ENCODE measurements around the gene CIPC. TPM values are rescaled to one million over a fixed set of nuclear protein-coding genes. Genes with fewer than 3 reads are reported as not detected.

CIPC gene
- total and polyA plus RNA-seq, 2 of the 13 experiments (the other 11 are each of a cell fraction or from before 2014, with no cell fraction given), result 7.6 to 13.9 TPM

DNA sequence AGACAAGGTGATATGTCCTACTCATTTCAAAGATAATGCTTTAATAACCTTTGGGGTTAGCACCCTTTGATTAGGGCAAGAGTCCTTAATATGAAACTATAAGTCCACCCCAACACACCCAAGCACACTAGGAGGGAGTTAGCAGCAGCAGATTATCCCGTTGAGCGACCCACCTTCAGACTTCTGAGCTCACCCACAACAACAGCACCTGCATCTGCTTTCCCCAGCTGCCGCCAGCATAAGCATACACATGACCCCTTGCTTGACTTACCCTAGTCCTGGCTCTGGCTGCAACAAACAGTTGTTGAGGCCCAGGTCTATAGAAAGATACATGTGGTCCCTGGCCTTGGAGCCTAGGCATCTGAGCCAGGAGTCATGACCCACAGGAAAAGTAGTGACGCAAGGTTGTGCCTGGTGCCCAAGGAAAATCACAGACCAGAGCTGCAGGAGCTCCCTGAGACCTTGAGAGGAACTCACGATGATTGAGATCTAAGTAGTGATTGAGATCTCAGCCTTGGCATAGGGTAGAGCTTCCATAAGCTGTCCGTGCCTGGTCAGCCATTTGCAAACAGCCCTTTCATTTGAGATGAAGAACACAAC lies 24.6 kb downstream of the CIPC start (continued):
- TF ChIP-seq, protein P1, sequence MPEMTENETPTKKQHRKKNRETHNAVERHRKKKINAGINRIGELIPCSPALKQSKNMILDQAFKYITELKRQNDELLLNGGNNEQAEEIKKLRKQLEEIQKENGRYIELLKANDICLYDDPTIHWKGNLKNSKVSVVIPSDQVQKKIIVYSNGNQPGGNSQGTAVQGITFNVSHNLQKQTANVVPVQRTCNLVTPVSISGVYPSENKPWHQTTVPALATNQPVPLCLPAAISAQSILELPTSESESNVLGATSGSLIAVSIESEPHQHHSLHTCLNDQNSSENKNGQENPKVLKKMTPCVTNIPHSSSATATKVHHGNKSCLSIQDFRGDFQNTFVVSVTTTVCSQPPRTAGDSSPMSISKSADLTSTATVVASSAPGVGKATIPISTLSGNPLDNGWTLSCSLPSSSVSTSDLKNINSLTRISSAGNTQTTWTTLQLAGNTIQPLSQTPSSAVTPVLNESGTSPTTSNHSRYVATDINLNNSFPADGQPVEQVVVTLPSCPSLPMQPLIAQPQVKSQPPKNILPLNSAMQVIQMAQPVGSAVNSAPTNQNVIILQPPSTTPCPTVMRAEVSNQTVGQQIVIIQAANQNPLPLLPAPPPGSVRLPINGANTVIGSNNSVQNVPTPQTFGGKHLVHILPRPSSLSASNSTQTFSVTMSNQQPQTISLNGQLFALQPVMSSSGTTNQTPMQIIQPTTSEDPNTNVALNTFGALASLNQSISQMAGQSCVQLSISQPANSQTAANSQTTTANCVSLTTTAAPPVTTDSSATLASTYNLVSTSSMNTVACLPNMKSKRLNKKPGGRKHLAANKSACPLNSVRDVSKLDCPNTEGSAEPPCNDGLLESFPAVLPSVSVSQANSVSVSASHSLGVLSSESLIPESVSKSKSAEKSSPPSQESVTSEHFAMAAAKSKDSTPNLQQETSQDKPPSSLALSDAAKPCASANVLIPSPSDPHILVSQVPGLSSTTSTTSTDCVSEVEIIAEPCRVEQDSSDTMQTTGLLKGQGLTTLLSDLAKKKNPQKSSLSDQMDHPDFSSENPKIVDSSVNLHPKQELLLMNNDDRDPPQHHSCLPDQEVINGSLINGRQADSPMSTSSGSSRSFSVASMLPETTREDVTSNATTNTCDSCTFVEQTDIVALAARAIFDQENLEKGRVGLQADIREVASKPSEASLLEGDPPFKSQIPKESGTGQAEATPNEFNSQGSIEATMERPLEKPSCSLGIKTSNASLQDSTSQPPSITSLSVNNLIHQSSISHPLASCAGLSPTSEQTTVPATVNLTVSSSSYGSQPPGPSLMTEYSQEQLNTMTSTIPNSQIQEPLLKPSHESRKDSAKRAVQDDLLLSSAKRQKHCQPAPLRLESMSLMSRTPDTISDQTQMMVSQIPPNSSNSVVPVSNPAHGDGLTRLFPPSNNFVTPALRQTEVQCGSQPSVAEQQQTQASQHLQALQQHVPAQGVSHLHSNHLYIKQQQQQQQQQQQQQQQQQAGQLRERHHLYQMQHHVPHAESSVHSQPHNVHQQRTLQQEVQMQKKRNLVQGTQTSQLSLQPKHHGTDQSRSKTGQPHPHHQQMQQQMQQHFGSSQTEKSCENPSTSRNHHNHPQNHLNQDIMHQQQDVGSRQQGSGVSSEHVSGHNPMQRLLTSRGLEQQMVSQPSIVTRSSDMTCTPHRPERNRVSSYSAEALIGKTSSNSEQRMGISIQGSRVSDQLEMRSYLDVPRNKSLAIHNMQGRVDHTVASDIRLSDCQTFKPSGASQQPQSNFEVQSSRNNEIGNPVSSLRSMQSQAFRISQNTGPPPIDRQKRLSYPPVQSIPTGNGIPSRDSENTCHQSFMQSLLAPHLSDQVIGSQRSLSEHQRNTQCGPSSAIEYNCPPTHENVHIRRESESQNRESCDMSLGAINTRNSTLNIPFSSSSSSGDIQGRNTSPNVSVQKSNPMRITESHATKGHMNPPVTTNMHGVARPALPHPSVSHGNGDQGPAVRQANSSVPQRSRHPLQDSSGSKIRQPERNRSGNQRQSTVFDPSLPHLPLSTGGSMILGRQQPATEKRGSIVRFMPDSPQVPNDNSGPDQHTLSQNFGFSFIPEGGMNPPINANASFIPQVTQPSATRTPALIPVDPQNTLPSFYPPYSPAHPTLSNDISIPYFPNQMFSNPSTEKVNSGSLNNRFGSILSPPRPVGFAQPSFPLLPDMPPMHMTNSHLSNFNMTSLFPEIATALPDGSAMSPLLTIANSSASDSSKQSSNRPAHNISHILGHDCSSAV (CRISPR knock-in tag; IDR thresholded peaks at IDR 0.05; ENCODE audit: borderline replicate concordance), result no peak
- TF ChIP-seq, protein P2, sequence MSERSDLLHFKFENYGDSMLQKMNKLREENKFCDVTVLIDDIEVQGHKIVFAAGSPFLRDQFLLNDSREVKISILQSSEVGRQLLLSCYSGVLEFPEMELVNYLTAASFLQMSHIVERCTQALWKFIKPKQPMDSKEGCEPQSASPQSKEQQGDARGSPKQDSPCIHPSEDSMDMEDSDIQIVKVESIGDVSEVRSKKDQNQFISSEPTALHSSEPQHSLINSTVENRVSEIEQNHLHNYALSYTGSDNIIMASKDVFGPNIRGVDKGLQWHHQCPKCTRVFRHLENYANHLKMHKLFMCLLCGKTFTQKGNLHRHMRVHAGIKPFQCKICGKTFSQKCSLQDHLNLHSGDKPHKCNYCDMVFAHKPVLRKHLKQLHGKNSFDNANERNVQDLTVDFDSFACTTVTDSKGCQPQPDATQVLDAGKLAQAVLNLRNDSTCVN (CRISPR knock-in tag; IDR thresholded peaks at IDR 0.05; ENCODE audit: borderline replicate concordance), result no peak
- TF ChIP-seq SOX6 (IDR thresholded peaks at IDR 0.05) (no peak), SOX6 (CRISPR knock-in tag; IDR thresholded peaks at IDR 0.05) (no peak)
